GM12878 (cell line): Measurements from ENCODE around the gene SOCS4. TPM values are rescaled to one million over a fixed set of nuclear protein-coding genes. Genes with fewer than 3 reads are reported as not detected.

Experiments
- ATAC-seq: fragments of 200-7000 bp; cut with Tn5 transposase; 3 replicates; pipeline ENCODE4 v1.9.1; 2020; ENCODE audit warnings: mild to moderate bottlenecking, moderate library complexity
- BruUV-seq: library from RNA; stranded (reverse); fragments of 400-500 nt; replicated peaks from 2 replicates; lab custom pipeline; 2021; lab: Mats Ljungman, UMichigan
- CTCF ChIA-PET: fragments of 300-600 bp; sonication (Branson Sonifier 250); formaldehyde crosslinking; extraction: SDS; loops from one replicate; lab custom pipeline; 2021; ENCODE audit warnings: inconsistent platforms; lab: Yijun Ruan, JAX
- POLR2A ChIA-PET: fragments of 350-600 bp; formaldehyde crosslinking; extraction: SDS; loops from one replicate; lab custom pipeline; 2021; ENCODE audit warnings: inconsistent platforms; lab: Charles Lee
- RAD21 ChIA-PET: fragments of 300-600 bp; sonication (Branson Sonifier 250); formaldehyde crosslinking; loops from one replicate; lab custom pipeline; 2023; ENCODE audit warnings: antibody characterized with exemption; ENCODE audit not compliant: unreplicated experiment; lab: Charles Lee
- SMC1A ChIA-PET: fragments of 300-600 bp; sonication (Branson Sonifier 250); formaldehyde crosslinking; loops from one replicate; lab custom pipeline; 2023; ENCODE audit not compliant: unreplicated experiment, uncharacterized antibody; lab: Charles Lee
- DNase-seq: peaks from one replicate; pipeline ENCODE4 v3.0.0-alpha.2; 2011; ENCODE audit warnings: low read depth, low spot score
- FAIRE-seq: peaks from 3 replicates; lab custom pipeline; 2011; peaks lifted over from hg19 to GRCh38; lab: Jason Lieb, UNC
- H2AFZ ChIP-seq: 2 replicates; pipeline ENCODE4 v1.6.0; 2011; ENCODE audit warnings: low read depth, low read length, control low read depth; ENCODE audit not compliant: control insufficient read depth
- H3K27ac ChIP-seq: 2 replicates; pipeline ENCODE4 v1.5.1; 2011; ENCODE audit warnings: control low read depth; ENCODE audit not compliant: control insufficient read depth, insufficient read depth
- H3K27me3 ChIP-seq, 2 experiments: replicated peaks in 1 of 2; 2 replicates each; pipeline versions ENCODE4 v1.6.0 to v1.6.1; 2011; ENCODE audit warnings: low read length in 1 of 2; ENCODE audit not compliant: control insufficient read depth in 2 of 2, insufficient read depth in 2 of 2
- H3K36me3 ChIP-seq, 2 experiments: 2 replicates each; pipeline ENCODE4 v1.5.1; 2011; ENCODE audit warnings: low read length in 1 of 2; ENCODE audit not compliant: control insufficient read depth in 2 of 2, insufficient read depth in 2 of 2
- H3K4me1 ChIP-seq: 2 replicates; pipeline ENCODE4 v1.6.1; 2011; ENCODE audit warnings: mild to moderate bottlenecking, low read length, moderate library complexity, mixed read lengths; ENCODE audit not compliant: control insufficient read depth, insufficient read depth
- H3K4me2 ChIP-seq: 2 replicates; pipeline ENCODE4 v1.6.0; 2011; ENCODE audit warnings: control low read depth; ENCODE audit not compliant: control insufficient read depth, insufficient read depth
- H3K4me3 ChIP-seq: fragments of 200-600 bp; sonication (generic); 2 replicates; pipeline ENCODE4 v1.5.1; 2016
- H3K79me2 ChIP-seq: 2 replicates; pipeline ENCODE4 v1.6.0; 2011; ENCODE audit warnings: low read length; ENCODE audit not compliant: control insufficient read depth, insufficient read depth
- H3K9ac ChIP-seq: 2 replicates; pipeline ENCODE4 v1.8.0; 2011; ENCODE audit warnings: low read length, control low read depth, mixed read lengths; ENCODE audit not compliant: control insufficient read depth, insufficient read depth
- H3K9me3 ChIP-seq: replicated peaks from 3 replicates; pipeline ENCODE4 v1.5.1; 2011; ENCODE audit warnings: mild to moderate bottlenecking, low read length; ENCODE audit not compliant: control insufficient read depth, insufficient read depth
- H4K20me1 ChIP-seq: 2 replicates; pipeline ENCODE4 v1.6.0; 2011; ENCODE audit not compliant: control insufficient read depth, insufficient read depth
- MLLT1 ChIP-seq: fragments of 450-650 bp; IDR thresholded peaks from 2 replicates; pipeline ENCODE4 v1.6.1; 2016; ENCODE audit warnings: mild to moderate bottlenecking
- WGBS: methylation state at CpG from one replicate; pipeline ENCODE4 v1.1.6; 2016; ENCODE audit warnings: low lambda C conversion rate; ENCODE audit not compliant: insufficient replicate concordance, insufficient coverage; ENCODE audit errors: missing lambda C conversion rate; 5-methylcytosine and 5-hydroxymethylcytosine counted together
- in situ Hi-C: fragments of 300-500 bp; cut with MboI; formaldehyde crosslinking; loops from 9 replicates; pipeline ENCODE4 v1.14.3; 2018; ENCODE audit warnings: mixed read lengths
- intact Hi-C: fragments of 100-400 bp; cut with micrococcal nuclease; formaldehyde crosslinking; loops from one replicate; pipeline ENCODE4 v1.14.2; 2022; ENCODE audit not compliant: unreplicated experiment
- polyA plus RNA-seq, 11 experiments: library from polyadenylated mRNA; depleted of rRNA in 4 of 11; unstranded in 6 of 11; stranded (reverse) in 5 of 11; fragments of >200 nt; fragmentation: Nextera tagmentation in 4 of 11; fragmentation: Illumina TruSeq in 1 of 11; extraction: Ambion mirVana in 4 of 11; extraction: Trizol in 1 of 11; gene quantifications; 1 replicate in 1 of 11; 2 replicates in 10 of 11; pipeline versions ENCODE4 v1.2.1 to v1.2.3, GENCODE V29; 2011 to 2016; ENCODE audit warnings: inconsistent platforms in 2 of 11, missing spikeins in 2 of 11, low read depth in 1 of 11
- total RNA-seq, 4 experiments: library from RNA; depleted of rRNA in 3 of 4; stranded (reverse); fragments of >200 nt in 3 of 4; fragmentation: Illumina TruSeq in 1 of 4; extraction: Trizol in 1 of 4; gene quantifications; 2 replicates each; pipeline versions ENCODE4 v1.2.1 to v1.2.3, GENCODE V29; 2013 to 2021
- TF ChIP-seq, protein P1 (sequence below): fragments of 450-650 bp; formaldehyde crosslinking; IDR thresholded peaks from 2 replicates; pipeline ENCODE4 v1.4.0; 2022; ENCODE audit warnings: mild to moderate bottlenecking, moderate library complexity

The SOCS4 gene
- total and polyA plus RNA-seq, 10 of the 15 experiments (the other 5 are each of a cell fraction or from before 2014, with no cell fraction given): 5.7 to 31.5 (median 20.8) TPM

DNA sequence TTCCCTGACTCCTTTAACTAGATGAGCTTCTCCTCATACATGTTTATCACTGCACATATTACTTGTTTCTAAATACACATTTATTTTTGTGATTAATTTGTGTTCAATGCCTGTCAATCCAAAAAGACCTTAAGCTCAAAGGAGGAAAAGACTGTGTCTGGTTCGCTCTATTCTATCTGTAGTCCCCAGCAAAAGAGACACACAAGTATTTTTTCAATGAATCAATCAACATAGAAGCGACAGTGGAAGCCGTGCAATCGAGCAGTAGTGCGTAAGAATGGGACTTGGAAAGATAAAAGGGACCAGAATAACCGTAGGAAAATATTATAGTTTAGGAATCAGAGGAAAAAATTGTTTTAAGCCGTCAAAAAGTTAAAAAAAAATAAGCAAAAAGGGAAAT is 1.1 kb upstream of the SOCS4 start:
- RAD21 ChIA-PET: interaction anchor here (3.7 to 6.1 kb wide), 2 partner anchors 18 to 26 kb away, joined by 23 to 68 read pairs; partner anchors contain the start of gene MAPK1IP1L
- 56% methylated on average over 7 of the region's 7 CpGs for WGBS
- TF ChIP-seq MLLT1: peak; percentile 83
- TF ChIP-seq, protein P1, sequence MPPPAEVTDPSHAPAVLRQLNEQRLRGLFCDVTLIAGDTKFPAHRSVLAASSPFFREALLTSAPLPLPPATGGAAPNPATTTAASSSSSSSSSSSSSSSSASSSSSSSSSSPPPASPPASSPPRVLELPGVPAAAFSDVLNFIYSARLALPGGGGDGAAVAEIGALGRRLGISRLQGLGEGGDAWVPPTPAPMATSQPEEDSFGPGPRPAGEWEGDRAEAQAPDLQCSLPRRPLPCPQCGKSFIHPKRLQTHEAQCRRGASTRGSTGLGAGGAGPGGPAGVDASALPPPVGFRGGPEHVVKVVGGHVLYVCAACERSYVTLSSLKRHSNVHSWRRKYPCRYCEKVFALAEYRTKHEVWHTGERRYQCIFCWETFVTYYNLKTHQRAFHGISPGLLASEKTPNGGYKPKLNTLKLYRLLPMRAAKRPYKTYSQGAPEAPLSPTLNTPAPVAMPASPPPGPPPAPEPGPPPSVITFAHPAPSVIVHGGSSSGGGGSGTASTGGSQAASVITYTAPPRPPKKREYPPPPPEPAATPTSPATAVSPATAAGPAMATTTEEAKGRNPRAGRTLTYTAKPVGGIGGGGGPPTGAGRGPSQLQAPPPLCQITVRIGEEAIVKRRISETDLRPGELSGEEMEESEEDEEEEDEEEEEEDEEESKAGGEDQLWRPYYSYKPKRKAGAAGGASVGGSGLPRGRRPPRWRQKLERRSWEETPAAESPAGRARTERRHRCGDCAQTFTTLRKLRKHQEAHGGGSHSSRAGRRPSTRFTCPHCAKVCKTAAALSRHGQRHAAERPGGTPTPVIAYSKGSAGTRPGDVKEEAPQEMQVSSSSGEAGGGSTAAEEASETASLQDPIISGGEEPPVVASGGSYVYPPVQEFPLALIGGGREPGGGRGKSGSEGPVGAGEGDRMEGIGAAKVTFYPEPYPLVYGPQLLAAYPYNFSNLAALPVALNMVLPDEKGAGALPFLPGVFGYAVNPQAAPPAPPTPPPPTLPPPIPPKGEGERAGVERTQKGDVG (CRISPR knock-in tag): no peak

More for the DNA sequence above, 1.1 kb upstream of the SOCS4 start:
- ChIA-PET POLR2A (interaction anchor here (0.6 to 2.8 kb wide), 6 partner anchors 14 to 123 kb away, joined by 3 to 14 read pairs (median 8); partner anchors contain the start of genes GCH1 and MAPK1IP1L), CTCF (interaction anchor here (0.7 to 7.3 kb wide), 3 partner anchors 20 to 170 kb away, joined by 3 to 44 read pairs (median 8); partner anchors contain the start of gene MAPK1IP1L), SMC1A (interaction anchor here (0.8 to 2.5 kb wide), 6 partner anchors 20 to 252 kb away, joined by 3 to 18 read pairs (median 4); no protein-coding TSS in a partner anchor)
- in situ Hi-C loops (no loop called here), intact Hi-C loops (loop anchor here (5.0 kb wide), 1 partner anchor 124 kb away; the partner anchor contains the start of gene GCH1)
- H3K4me3 ChIP-seq: peak overlapping the region; percentile 78
- FAIRE-seq: peak; percentile 31
- H3K36me3 ChIP-seq: 0 out of 4 replicates have a peak, but pooled peaks cover 0 to 4% of the 10 kb centered on the region in 2 experiments
- H3K27ac ChIP-seq: 0 out of 2 replicates have a peak overlapping the region, but pooled peaks have one; percentile 91
- no peaks in the 10 kb centered on the region for H3K9me3 ChIP-seq
- peak overlapping the region; percentile 76 for H3K4me2 ChIP-seq
- H4K20me1 ChIP-seq: no peaks in the 10 kb centered on the region
- no peak overlapping the region for H2AFZ ChIP-seq
- peak overlapping the region; percentile 94 for H3K9ac ChIP-seq
- H3K79me2 ChIP-seq: peaks cover 65% of the 10 kb centered on the region
- DNase-seq: no peak
- no TSS peak for BruUV-seq
- H3K4me1 ChIP-seq: no peaks in the 10 kb centered on the region
- no peaks in the 10 kb centered on the region for H3K27me3 ChIP-seq
- ATAC-seq: no peak
